ENCODE results near the gene TYW1.
"Not testable (repeated sequence)": the region's sequence is repeated elsewhere in the genome, so short reads cannot be mapped to it uniquely, and the experiment has no call there.

TYW1 gene, protein sequence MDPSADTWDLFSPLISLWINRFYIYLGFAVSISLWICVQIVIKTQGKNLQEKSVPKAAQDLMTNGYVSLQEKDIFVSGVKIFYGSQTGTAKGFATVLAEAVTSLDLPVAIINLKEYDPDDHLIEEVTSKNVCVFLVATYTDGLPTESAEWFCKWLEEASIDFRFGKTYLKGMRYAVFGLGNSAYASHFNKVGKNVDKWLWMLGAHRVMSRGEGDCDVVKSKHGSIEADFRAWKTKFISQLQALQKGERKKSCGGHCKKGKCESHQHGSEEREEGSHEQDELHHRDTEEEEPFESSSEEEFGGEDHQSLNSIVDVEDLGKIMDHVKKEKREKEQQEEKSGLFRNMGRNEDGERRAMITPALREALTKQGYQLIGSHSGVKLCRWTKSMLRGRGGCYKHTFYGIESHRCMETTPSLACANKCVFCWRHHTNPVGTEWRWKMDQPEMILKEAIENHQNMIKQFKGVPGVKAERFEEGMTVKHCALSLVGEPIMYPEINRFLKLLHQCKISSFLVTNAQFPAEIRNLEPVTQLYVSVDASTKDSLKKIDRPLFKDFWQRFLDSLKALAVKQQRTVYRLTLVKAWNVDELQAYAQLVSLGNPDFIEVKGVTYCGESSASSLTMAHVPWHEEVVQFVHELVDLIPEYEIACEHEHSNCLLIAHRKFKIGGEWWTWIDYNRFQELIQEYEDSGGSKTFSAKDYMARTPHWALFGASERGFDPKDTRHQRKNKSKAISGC

DNA sequence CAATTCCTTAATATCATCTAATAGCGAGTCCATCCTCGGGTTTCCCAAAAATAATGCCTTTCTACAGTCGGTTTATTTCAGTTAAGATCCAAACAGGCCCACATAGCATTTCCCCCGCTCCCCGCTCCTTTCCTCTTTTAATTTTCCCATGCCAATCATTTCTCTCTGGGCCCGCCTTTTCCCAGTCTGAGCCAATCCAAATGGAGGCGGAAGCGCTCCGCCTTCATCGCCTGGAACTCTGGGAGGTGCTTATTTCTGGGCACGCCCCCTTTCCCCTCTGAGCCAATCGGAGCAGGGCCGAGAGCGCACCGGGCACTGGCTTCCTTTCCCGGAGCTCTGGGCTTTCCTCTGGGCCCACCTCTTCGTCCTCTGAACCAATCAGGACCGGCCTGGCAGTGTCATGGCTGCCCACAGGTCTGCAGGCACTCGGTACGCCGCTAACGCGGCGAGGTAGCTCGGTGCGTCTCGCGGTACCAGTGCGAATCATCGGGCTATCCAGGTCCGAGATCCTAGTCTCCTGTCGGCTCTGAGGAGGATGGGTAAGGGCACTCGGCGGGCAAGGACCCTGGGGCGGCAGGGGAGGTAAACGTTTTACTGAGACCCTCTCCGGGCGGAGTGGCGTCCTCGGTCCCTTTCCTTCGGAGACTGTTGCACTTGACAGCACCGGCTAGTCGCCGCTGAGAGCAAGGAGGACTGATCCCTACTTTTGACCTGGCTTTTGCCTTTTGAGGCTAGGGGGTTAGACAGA, at the start of gene TYW1:
TYW1 (plus strand) TSS at position 390 of the 748 bp plus-strand sequence; CDS start at position 536, 146 bp downstream.
- peak; percentile 99 for DNase-seq

DNA sequence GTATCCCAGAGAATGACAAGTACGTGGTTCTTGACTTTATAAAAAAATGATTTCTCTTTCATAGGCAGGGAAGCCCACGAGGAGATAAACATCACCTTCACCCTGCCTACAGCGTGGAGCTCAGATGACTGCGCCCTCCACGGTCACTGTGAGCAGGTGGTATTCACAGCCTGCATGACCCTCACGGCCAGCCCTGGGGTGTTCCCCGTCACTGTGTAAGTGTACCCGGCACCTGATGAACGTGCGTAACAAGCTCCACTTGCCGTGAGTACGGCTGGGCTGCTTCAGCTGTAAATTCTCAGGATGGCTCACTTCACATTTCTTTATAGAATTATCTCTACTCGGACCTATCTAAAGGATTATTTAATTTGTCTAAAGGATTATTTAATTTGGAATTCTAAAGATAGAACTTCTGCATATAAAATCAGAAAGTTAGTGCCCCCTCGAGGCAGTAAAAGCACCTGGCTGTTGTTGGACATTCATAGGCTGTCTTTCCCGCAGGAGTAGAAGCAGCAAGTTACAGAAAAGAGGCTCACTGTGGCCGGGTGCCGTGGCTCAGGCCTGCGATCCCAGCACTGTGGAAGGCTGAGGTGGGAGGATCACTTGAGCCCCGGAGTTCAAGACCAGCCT, 48.0 kb upstream of the TYW1 start:
- no peak for DNase-seq

DNA sequence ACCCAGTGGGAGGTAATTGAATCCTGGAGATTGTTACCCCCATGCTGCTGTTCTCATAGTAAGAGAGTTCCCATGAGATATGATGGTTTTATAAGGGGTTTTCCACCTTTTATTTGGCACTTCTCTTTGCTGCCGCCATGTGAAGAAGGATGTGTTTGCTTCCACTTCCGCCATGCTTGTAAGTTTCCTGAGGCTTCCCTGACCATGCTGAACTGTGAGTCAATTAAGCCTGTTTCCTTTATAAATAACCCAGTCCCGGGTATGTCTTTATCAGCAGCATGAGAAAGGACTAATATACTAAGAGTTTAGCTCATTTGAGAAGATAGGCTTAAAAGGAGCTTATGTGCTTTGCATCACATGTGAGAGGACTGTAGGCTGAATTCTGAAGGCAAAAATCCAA, 46.3 kb upstream of the TYW1 start:
- no peak for DNase-seq

DNA sequence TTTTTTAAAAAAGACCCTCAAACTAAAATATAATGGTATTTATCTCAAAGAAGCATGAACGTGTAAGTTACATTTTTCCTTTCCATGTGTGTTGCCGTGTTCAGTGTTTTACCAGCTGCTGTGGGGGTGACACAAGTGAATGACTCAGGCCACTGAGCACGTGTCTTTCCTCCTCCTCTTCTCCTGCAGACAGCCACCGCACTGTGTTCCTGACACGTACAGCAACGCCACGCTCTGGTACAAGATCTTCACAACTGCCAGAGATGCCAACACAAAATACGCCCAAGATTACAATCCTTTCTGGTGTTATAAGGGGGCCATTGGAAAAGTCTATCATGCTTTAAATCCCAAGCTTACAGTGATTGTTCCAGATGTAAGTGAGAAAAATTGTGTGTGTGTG, 45.9 kb upstream of the TYW1 start:
- no peak for DNase-seq

DNA sequence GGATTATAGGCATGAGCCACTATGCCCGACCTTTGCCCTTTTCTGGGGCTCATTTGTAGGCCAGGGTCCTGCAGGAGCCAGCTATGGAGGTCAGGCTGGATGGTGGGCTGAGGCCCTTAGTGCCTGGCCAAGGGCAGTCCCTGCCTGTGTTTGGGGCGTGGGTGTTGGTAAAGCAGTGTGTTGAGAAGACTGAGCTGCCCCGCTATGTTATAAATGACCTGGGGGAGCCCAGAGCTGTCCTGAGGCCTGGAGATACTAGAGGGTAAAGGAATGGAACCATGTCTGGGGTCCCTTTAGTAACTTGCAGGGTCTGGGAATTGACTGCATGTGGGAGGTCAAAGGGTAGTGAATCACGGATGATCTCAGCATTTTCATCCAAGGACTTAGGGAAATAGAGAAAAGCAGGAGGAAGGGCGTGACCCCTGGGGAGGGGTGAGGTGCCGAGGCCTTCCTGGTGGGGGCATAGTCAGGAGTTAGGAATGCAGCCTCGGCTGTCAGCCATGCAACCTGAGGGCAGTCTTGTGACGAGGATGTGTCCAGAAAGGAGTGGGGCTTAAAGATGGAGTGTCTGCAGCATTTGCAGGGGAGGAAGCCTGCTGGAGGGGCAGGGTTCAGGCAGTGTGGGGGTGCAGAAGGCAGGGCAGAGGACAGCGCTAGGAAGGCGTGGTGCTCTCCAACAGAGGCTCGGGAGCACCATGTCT, 44.1 kb upstream of the TYW1 start:
- DNase-seq, result no peak

DNA sequence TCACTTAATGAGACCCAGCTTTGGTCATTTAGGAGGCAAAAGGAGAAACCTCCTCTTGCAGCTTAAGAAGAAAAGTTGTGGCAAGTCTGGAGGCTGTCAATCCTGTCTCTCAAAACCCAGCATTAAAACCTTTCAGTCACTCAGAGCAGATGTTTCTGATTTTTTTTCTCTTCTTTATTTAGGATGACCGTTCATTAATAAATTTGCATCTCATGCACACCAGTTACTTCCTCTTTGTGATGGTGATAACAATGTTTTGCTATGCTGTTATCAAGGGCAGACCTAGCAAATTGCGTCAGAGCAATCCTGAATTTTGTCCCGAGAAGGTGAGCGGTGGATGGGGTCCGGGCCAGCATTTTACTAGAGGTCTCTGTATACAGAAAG, 43.6 kb upstream of the TYW1 start:
- DNase-seq, result no peak

DNA sequence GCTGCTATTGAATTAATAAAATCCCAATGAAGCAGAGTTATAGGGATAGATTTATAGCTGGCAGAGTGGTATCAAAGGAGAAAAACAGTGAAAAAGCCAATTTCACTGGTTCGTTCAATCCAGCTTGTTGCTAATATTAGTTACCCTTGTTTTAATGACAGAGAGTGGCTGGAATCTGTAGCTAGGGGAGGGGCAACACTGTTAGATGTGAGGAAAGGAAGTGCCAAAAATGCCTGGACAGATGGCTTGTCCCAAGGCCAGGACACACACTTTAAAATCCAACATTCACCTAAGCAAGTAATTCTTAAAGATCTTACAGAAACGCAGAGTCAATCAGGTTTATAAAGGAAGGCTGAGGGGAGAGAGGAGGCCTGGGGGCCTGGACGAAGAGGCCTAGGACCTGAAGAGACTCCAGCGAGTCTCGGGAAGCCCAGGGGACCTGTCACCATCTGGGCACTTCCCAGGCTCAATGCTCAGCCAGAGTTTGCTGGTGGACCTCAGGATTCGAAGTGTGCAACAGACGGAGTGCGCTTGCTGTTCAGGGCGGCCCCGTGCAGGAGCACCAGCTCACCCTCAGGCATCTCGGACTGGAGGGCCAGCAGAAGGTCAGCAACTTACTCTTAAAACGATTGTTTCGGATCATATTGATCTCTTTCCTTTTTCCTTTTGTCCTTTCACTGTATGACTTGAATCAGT, 38.9 kb upstream of the TYW1 start:
- no peak for DNase-seq

DNA sequence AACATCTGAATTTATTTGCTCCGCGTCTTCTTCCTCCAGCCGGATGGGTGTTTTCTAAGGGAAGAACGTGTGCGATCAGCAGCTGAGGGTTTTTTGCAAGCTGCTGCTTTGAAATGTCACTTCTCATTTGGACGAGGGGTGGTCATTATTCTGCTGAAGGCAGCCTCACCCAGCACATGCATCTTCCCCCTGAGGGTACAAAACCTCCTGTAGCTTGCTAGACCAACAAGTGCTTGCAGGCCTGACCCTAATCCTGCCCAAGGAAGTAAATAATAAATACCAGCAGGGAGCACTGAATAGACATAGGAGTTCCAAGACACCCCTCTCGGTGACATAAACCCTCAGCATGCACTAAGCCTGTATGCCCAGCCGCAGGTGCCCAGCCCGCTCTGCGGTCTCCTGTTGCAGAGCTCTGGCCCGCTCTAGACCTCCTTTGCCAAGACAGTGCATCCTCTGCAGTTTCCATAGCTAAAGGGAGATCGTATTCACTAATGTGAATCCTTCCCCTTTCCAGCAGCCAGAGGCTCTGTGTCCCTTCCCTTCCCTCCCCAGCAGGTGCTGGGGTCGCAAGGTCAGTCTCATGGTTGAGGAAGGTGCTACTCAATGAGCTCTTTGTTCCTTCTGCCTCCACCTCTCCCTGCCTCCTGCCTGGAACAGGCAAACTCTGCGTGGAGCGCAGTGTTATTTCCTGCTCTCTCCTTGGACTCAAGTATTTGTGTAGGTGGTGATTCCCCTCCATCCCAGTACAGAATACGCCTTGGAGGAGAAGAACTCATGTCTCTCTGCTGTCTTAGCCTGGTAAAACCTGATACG, 37.9 kb upstream of the TYW1 start:
- no peak for DNase-seq

DNA sequence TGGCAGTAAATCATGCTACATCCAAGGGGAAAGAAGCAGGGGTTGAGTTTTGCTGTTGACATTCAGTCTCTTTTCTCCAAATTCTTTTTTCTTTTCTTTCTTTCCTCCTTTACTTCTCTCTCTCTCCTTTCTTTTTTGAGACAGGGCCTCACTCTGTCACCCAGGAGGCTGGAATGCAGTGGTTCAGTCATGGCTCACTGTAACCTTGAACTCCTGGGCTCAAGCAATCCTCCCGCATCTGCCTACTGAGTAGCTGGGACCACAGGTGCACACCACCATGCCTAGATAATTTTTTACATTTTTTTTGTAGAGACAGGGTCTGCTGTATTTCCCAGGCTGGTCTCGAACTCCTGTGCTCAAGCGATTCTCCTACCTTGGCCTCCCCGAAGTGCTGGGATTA, 36.4 kb upstream of the TYW1 start:
- DNase-seq, result no peak

DNA sequence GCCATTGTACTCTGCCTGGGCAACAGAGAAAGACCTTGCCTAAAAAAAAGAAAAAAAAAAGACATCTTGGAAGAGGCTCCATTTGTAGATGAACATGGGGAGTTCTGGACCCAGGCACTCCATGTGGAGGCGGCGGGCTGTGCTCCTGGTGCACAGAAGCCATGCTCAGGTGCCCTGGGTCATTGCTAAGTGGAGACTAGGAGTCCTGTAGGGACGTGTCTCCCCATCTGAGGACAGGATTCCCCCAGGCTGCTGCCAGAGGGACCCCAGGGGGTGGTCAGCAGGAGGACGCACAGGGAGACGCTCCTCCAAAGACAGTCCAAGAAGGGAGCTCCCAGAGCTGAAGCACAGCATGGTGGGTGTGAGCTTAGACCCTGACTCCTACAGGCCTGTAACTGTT, 35.5 kb upstream of the TYW1 start:
- no peak for DNase-seq

DNA sequence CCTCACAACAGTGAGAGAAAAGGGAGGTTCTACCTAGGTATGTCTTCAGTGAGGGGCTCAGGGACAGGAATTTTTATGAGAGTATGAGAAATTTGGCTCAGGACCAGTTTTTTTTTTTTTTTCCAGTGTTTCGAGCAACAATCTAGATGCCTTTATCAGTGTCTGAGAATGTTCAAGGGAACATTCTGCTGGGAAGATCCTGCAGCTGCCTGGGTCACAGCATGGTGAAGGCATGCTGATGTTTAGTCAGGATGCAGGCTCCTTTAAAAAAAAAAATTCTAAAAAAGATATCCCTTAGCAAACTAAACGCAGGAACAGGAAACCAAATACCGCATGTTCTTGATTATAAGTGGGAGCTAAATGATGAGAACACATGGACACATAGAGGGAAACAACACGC, 32.2 kb upstream of the TYW1 start:
- no peak for DNase-seq

DNA sequence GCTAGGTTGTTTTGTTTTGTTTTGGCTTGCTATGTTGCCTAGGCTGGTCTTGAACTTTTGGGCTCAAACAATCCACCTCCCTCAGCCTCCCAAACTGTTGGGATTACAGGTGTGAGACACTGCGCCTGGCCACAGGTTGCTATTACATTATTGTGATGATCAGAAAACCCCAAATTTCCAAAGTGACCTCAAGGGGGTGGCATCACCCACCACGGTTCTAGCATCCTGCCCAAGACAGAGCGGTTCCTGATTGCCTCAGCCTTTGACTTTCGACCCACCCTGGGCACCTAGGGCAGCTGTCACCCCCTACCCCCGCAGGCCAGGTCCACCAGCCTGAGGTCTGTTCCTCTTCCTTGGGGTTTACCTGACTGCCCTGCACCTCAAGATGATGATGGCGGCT, 29.6 kb upstream of the TYW1 start:
- DNase-seq, result no peak

DNA sequence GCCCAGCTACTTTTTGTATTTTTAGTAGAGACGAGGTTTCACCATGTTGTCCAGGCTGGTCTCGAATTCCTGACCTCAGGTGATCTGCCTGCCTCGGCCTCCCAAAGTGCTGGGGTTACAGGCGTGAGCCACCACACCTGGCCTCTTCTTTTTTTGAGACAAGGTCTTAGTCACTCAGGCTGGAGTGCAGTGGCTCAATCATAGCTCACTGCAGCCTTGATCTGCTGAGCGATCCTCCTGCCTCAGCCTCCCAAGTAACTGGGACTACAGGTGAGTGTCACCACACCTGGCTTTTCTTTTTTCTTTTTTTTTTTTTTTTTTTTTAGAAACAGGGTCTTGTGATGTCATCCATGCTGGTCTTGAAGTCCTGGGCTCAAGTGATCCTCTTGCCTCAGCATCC, 27.6 kb upstream of the TYW1 start:
- DNase-seq, result not testable (repeated sequence)

DNA sequence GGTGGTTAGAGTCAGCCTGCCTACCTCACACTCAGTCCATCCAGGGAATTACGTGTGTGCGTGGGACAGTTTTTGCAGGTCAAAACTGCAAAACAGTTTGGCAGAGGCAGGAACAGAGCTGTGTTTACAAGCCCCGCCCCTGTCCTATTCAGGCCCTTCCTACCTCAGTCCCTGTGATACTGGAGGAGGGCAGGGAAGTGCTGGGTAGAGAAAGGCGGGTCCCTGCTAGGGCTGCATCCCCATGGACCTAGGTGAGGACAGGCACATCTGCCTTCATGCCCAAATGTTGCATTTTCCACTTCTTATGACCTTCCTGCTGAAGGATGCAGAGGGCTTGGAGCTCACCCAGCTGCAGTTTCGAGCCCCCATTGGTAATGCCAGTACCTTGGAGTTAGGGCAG, 26.3 kb upstream of the TYW1 start:
- DNase-seq, result no peak

DNA sequence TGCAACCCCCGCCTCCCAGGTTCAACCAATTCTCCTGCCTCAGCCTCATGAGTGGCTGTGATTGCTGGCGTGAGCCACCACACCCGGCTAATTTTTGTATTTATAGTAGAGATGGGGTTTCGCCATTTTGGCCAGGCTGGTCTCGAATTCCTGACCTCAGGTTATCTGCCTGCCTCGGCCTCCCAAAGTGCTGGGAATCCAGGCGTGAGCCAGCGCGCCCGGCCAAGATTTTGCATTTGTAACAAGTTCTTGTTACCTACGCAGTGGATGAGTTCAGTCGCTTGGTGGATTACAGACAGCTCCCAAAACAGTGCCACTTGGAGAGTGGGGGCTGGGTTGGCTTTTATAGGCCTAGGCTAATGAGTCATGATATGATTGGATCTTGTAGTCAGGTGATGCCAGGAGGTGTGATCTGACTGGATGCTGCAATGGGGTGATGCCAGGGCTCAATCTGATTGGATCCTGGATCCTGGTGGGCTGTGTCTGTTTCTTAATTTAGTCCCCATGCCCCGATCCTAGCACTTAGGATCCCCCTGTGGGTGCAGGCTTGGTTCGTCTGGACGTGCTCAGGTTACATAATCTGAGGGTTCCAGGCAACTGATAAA, 21.5 kb upstream of the TYW1 start:
- DNase-seq, result no peak

DNA sequence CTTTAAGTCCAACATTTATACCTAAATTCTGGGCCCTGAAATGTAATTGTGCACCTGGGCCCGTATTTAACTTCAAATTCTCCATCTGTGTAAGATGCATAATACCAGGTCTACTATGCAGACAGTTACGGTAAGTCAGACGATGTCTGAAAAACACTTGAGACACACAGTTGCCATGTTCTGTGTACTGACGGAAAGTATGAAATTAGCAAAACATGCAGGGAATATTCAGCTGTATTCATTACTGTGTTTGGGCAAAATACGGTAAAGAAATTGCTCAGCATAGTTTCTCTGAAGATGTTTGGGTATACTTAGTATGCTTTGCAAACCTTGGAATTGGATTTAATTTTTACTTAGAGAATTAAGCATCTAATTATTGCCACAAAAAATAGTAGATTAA, 18.3 kb upstream of the TYW1 start:
- DNase-seq, result not testable (repeated sequence)

DNA sequence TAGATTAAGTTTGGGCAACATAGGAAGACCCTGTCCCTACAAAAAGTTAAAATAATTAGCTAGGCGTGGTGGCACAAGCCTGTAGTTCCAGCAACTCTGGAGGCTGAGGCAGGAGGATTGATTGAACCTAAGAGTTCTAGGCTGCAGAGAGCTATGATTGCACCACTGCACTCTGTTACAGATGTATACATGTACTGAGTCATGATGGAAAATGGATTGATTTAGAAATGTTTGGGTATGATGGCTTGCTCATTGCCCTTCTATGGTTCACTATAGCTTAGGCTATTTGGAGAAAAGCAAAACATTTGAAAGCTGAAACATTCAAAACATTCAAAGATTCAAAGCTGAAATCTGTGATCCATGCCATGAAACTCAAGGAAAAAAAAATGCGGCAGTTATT, 17.6 kb upstream of the TYW1 start:
- DNase-seq, result not testable (repeated sequence)

DNA sequence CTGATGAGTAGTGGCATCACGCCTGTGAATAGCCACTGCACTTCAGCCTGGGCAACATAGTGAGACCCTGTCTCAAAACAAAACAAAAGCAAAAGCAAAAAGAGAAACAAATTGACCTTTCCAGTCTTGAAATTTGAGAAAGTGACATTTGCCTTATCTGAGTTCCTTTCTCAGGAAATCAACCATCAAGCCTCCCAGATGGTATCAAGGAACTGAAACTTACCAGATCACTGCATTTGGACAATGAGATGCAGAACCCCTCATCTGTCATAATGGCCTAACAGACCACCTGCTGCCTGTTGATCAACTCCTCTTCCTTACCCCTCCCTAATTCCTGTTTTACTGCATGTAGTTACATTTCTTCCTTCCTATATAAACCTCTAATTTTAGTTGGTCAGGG, 16.3 kb upstream of the TYW1 start:
- not testable (repeated sequence) for DNase-seq

DNA sequence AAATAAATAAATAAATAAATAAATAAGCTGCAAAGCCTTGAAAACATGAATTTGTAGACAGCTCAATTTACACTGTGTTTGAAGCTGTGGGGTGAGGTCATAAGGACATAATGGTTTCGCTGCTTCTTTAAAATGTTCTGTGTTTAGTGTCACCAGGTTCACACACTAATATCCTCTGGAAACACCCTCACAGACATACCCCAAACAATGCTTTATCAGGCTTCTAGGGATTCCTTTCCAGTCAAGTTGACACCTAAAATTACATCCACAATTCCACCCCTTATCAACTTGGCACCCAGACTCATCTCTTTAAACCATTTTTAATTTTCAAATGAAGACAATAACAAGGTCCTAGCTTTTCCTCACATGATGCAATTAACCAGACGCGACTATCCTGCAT, 7.1 kb upstream of the TYW1 start:
- not testable (repeated sequence) for DNase-seq

DNA sequence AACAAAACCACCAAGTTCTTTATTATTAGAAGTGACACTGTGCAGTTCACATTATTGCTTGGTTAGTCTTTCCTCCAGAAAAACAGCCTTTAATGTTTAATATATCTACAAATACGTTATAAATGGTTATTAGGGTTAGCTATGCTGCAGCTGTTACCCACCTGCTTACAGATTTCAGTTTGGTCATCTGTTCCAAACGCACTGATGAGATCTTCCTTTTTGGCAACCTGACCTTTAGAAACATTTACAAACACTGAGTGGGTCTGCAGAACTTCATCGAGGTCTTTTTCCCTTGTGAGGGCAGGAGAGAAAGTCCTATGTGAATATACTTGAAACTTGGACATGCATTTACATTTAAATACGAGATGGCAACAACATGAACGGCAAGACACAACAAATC, 2.6 kb upstream of the TYW1 start:
- not testable (repeated sequence) for DNase-seq

DNA sequence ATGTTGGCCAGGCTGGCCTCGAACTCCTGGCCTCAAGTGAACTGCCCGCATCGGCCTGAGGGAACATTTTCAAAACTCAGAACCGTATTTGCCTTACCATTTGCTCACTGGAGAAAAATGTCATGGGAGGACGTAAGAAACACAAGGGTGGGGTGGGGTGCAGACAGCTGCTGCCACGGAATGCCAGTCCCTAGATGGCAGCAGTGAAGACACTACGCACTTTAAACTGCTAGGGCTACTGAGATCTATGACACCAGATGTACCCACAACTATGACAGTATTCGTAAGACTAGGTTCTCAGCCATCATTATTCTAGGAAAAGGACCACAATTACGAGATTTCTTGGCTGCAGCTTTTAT, 2.0 kb upstream of the TYW1 start:
- DNase-seq, result peak; percentile 73
